HepG2 (cell line): Measurements from ENCODE around the gene RBM23. TPM values are rescaled to one million over a fixed set of nuclear protein-coding genes. Genes with fewer than 3 reads are reported as not detected.

Experiments
- AGO1 ChIP-seq: fragments of 200-400 bp; formaldehyde crosslinking; IDR thresholded peaks from 2 replicates; pipeline ENCODE4 v1.6.1; 2017; ENCODE audit warnings: mild to moderate bottlenecking, low read depth, low read length, moderate library complexity; ENCODE audit not compliant: poor library complexity, severe bottlenecking
- CENPT ChIP-seq: sonication (generic); formaldehyde crosslinking; IDR thresholded peaks from 2 replicates; pipeline ENCODE4 v1.8.0; 2022; ENCODE audit warnings: low read depth, mild to moderate bottlenecking, moderate library complexity, missing genetic modification reagents
- FIP1L1 ChIP-seq: fragments of 200-400 bp; formaldehyde crosslinking; IDR thresholded peaks from 2 replicates; pipeline ENCODE4 v1.6.1; 2018; ENCODE audit warnings: low read depth, mild to moderate bottlenecking, low read length, moderate library complexity, borderline replicate concordance; ENCODE audit not compliant: insufficient read depth
- FOSL2 ChIP-seq: sonication (generic); formaldehyde crosslinking; IDR thresholded peaks from 2 replicates; pipeline ENCODE4 v1.4.0; 2020; ENCODE audit warnings: missing genetic modification reagents
- HOXA9 ChIP-seq: sonication (generic); formaldehyde crosslinking; IDR thresholded peaks from 2 replicates; pipeline ENCODE4 v1.8.1; 2022; ENCODE audit warnings: missing genetic modification reagents, mild to moderate bottlenecking, moderate library complexity, borderline replicate concordance
- MED13 ChIP-seq: sonication (generic); formaldehyde crosslinking; IDR thresholded peaks from 2 replicates; pipeline ENCODE4 v1.5.0; 2020; ENCODE audit warnings: missing genetic modification reagents
- MIXL1 ChIP-seq: IDR thresholded peaks from 2 replicates; pipeline ENCODE4 v1.6.1; 2016
- NKX3-1 ChIP-seq: sonication (generic); formaldehyde crosslinking; IDR thresholded peaks from 2 replicates; pipeline ENCODE4 v1.5.0; 2020; ENCODE audit warnings: missing genetic modification reagents
- NR1H2 ChIP-seq: sonication (generic); formaldehyde crosslinking; IDR thresholded peaks from 2 replicates; pipeline ENCODE4 v1.8.1; 2022; ENCODE audit warnings: low read depth, missing genetic modification reagents, borderline replicate concordance
- POLR2AphosphoS2 ChIP-seq: IDR thresholded peaks from 2 replicates; pipeline ENCODE4 v1.6.1; 2011; ENCODE audit warnings: low read depth, low read length, improper control_type of control experiment
- SRF ChIP-seq: IDR thresholded peaks from 2 replicates; pipeline ENCODE4 v1.6.1; 2011; ENCODE audit warnings: mild to moderate bottlenecking, low read depth, low read length, moderate library complexity
- ZFP37 ChIP-seq: sonication (generic); formaldehyde crosslinking; IDR thresholded peaks from 2 replicates; pipeline ENCODE4 v1.4.0; 2020; ENCODE audit warnings: missing genetic modification reagents, borderline replicate concordance
- ZFP41 ChIP-seq: sonication (generic); formaldehyde crosslinking; IDR thresholded peaks from 2 replicates; pipeline ENCODE4 v1.4.0; 2020; ENCODE audit warnings: mild to moderate bottlenecking, missing genetic modification reagents, borderline replicate concordance
- ZFYVE20 ChIP-seq: sonication (generic); formaldehyde crosslinking; IDR thresholded peaks from 2 replicates; pipeline ENCODE4 v1.8.0; 2023; ENCODE audit warnings: low read depth, mild to moderate bottlenecking, moderate library complexity, missing genetic modification reagents, borderline replicate concordance
- ZNF124 ChIP-seq: sonication (generic); formaldehyde crosslinking; IDR thresholded peaks from 2 replicates; pipeline ENCODE4 v1.4.0; 2020; ENCODE audit warnings: missing genetic modification reagents
- ZNF556 ChIP-seq: sonication (generic); formaldehyde crosslinking; IDR thresholded peaks from 2 replicates; pipeline ENCODE4 v1.4.0; 2020; ENCODE audit warnings: mild to moderate bottlenecking, missing genetic modification reagents, borderline replicate concordance
- ZNF7 ChIP-seq: IDR thresholded peaks from 2 replicates; pipeline ENCODE4 v1.6.1; 2016; ENCODE audit warnings: missing biosample characterization, missing genetic modification reagents
- ZNF792 ChIP-seq: IDR thresholded peaks from 2 replicates; pipeline ENCODE4 v1.6.1; 2016
- polyA plus RNA-seq, 8 experiments: library from polyadenylated mRNA; depleted of rRNA in 3 of 8; stranded (reverse) in 7 of 8; unstranded in 1 of 8; fragments of >200 nt; fragmentation: Illumina TruSeq in 4 of 8; extraction: Trizol in 4 of 8; gene quantifications; 2 replicates each; pipeline versions ENCODE4 v1.2.1 to v1.2.3, GENCODE V29; 2011 to 2016; ENCODE audit warnings: low read depth in 4 of 8, missing spikeins in 1 of 8, mixed read lengths in 1 of 8; ENCODE audit not compliant: insufficient read depth in 1 of 8
- total RNA-seq, 5 experiments: library from RNA; depleted of rRNA; stranded (reverse); fragments of >200 nt; fragmentation: Illumina TruSeq; extraction: Trizol; gene quantifications; 2 replicates each; pipeline ENCODE4 v1.2.3, GENCODE V29; 2016; ENCODE audit warnings: low read depth in 1 of 5
- TF ChIP-seq, protein P1 (sequence below): sonication (generic); formaldehyde crosslinking; IDR thresholded peaks from 2 replicates; pipeline ENCODE4 v1.4.0; 2020; ENCODE audit warnings: missing genetic modification reagents, borderline replicate concordance
- TF ChIP-seq, protein P2 (sequence below): IDR thresholded peaks from 2 replicates; pipeline ENCODE4 v1.4.0; 2020; ENCODE audit warnings: mild to moderate bottlenecking, missing genetic modification reagents
- TF ChIP-seq, protein P3 (sequence below): sonication (generic); formaldehyde crosslinking; IDR thresholded peaks from 2 replicates; pipeline ENCODE4 v1.5.0; 2020; ENCODE audit warnings: missing genetic modification reagents

RBM23 gene
- total and polyA plus RNA-seq, 2 of the 13 experiments (the other 11 are each of a cell fraction or from before 2014, with no cell fraction given), result 1.5 to 2.1 TPM

DNA sequence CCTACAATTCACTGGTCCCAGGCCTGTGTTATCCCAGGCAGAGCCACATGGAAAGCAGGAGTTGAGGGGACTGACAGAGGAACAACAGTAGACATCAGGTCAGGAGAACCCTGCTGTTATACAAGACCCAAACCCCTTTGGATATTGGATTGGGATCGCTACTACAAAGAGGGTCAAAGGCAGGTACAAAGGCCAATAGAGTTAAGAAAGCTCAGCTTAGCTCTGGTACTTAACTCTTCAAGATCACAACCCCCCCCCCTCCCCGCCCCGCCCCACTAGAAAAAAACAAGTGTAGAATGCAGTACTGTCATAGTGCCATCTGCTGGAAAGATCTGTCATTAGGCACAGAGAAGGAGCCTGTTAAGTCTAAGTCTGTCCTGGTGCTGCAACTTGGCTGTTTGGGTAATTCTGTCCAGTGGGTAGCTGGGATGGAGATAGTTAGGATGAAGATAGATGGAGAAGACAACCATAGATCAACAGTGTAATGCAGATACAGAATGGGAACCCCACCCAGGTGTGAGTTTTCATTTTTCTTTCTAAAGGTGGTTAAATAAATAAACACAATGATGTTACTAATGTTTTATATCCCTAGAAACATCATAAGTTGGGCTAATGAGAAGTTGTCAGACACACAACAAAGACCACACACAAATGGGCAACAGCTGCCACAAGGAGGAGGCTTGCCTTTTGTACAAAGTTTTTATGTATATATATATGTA lies 18.7 kb downstream of the RBM23 start (continued):
- TF ChIP-seq ZFYVE20 (CRISPR knock-in tag) (no peak), ZFP37 (CRISPR knock-in tag) (no peak), HOXA9 (CRISPR knock-in tag) (no peak), FOSL2 (CRISPR knock-in tag) (no peak), MIXL1 (0 out of 2 replicates have a peak, but pooled peaks have one; percentile 70), POLR2AphosphoS2 (no peak), SRF (0 out of 2 replicates have a peak, but pooled peaks have one; percentile 9), ZNF556 (CRISPR knock-in tag) (no peak; the same call in 1 of the 2 replicates), ZFP41 (CRISPR knock-in tag) (no peak), MED13 (CRISPR knock-in tag) (no peak), ZNF124 (no peak), FIP1L1 (no peak), NKX3-1 (CRISPR knock-in tag) (no peak), AGO1 (no peak), ZNF792 (CRISPR knock-in tag) (no peak), NR1H2 (CRISPR knock-in tag) (no peak), ZNF7 (CRISPR knock-in tag) (no peak), CENPT (no peak)
- TF ChIP-seq, protein P1, sequence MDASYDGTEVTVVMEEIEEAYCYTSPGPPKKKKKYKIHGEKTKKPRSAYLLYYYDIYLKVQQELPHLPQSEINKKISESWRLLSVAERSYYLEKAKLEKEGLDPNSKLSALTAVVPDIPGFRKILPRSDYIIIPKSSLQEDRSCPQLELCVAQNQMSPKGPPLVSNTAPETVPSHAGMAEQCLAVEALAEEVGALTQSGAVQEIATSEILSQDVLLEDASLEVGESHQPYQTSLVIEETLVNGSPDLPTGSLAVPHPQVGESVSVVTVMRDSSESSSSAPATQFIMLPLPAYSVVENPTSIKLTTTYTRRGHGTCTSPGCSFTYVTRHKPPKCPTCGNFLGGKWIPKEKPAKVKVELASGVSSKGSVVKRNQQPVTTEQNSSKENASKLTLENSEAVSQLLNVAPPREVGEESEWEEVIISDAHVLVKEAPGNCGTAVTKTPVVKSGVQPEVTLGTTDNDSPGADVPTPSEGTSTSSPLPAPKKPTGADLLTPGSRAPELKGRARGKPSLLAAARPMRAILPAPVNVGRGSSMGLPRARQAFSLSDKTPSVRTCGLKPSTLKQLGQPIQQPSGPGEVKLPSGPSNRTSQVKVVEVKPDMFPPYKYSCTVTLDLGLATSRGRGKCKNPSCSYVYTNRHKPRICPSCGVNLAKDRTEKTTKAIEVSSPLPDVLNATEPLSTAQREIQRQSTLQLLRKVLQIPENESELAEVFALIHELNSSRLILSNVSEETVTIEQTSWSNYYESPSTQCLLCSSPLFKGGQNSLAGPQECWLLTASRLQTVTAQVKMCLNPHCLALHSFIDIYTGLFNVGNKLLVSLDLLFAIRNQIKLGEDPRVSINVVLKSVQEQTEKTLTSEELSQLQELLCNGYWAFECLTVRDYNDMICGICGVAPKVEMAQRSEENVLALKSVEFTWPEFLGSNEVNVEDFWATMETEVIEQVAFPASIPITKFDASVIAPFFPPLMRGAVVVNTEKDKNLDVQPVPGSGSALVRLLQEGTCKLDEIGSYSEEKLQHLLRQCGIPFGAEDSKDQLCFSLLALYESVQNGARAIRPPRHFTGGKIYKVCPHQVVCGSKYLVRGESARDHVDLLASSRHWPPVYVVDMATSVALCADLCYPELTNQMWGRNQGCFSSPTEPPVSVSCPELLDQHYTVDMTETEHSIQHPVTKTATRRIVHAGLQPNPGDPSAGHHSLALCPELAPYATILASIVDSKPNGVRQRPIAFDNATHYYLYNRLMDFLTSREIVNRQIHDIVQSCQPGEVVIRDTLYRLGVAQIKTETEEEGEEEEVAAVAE (CRISPR knock-in tag), result peak; percentile 44; the same call in 1 of the 2 replicates
- TF ChIP-seq, protein P2, sequence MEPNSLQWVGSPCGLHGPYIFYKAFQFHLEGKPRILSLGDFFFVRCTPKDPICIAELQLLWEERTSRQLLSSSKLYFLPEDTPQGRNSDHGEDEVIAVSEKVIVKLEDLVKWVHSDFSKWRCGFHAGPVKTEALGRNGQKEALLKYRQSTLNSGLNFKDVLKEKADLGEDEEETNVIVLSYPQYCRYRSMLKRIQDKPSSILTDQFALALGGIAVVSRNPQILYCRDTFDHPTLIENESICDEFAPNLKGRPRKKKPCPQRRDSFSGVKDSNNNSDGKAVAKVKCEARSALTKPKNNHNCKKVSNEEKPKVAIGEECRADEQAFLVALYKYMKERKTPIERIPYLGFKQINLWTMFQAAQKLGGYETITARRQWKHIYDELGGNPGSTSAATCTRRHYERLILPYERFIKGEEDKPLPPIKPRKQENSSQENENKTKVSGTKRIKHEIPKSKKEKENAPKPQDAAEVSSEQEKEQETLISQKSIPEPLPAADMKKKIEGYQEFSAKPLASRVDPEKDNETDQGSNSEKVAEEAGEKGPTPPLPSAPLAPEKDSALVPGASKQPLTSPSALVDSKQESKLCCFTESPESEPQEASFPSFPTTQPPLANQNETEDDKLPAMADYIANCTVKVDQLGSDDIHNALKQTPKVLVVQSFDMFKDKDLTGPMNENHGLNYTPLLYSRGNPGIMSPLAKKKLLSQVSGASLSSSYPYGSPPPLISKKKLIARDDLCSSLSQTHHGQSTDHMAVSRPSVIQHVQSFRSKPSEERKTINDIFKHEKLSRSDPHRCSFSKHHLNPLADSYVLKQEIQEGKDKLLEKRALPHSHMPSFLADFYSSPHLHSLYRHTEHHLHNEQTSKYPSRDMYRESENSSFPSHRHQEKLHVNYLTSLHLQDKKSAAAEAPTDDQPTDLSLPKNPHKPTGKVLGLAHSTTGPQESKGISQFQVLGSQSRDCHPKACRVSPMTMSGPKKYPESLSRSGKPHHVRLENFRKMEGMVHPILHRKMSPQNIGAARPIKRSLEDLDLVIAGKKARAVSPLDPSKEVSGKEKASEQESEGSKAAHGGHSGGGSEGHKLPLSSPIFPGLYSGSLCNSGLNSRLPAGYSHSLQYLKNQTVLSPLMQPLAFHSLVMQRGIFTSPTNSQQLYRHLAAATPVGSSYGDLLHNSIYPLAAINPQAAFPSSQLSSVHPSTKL, result peak; percentile 50; the same call in 1 of the 2 replicates
- TF ChIP-seq, protein P3, sequence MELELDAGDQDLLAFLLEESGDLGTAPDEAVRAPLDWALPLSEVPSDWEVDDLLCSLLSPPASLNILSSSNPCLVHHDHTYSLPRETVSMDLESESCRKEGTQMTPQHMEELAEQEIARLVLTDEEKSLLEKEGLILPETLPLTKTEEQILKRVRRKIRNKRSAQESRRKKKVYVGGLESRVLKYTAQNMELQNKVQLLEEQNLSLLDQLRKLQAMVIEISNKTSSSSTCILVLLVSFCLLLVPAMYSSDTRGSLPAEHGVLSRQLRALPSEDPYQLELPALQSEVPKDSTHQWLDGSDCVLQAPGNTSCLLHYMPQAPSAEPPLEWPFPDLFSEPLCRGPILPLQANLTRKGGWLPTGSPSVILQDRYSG (CRISPR knock-in tag), result no peak
